Measurements from ENCODE around the gene TK2.

TK2 gene

GRCh38 chr16:66491716-66492064, 58.2 kb downstream of the TK2 start:
- Histone ChIP-seq H3K27me3 (ENCODE audit: insufficient read depth, low read length) (no peaks in the 10 kb centered on the region), H2AFZ (ENCODE audit: low read depth, low read length) (no peak overlapping the region), H3K36me3 (ENCODE audit: insufficient read depth, low read length) (no peaks in the 10 kb centered on the region), H3K4me1 (ENCODE audit: insufficient read depth, low read length) (peaks cover 9% of the 10 kb centered on the region), H3K4me3 (ENCODE audit: low read length) (no peak overlapping the region), H3K9me3 (ENCODE audit: low read length) (peaks cover 3% of the 10 kb centered on the region)

- Histone ChIP-seq H3K9me3 (ENCODE audit: low read length) (peaks cover 3% of the 10 kb centered on the region), H3K4me3 (ENCODE audit: low read length) (no peak overlapping the region), H3K4me1 (ENCODE audit: insufficient read depth, low read length) (peaks cover 16% of the 10 kb centered on the region), H2AFZ (ENCODE audit: low read depth, low read length) (no peak overlapping the region), H3K27me3 (ENCODE audit: insufficient read depth, low read length) (no peaks in the 10 kb centered on the region), H3K36me3 (ENCODE audit: insufficient read depth, low read length) (no peaks in the 10 kb centered on the region)
Observed at GRCh38 chr16:66490774-66491715, 58.9 kb downstream of the TK2 start.

- Histone ChIP-seq H3K27me3 (ENCODE audit: insufficient read depth, low read length) (no peaks in the 10 kb centered on the region), H3K4me3 (ENCODE audit: low read length) (no peak overlapping the region), H3K36me3 (ENCODE audit: insufficient read depth, low read length) (no peaks in the 10 kb centered on the region), H3K4me1 (ENCODE audit: insufficient read depth, low read length) (peaks cover 16% of the 10 kb centered on the region), H3K9me3 (ENCODE audit: low read length) (peaks cover 3% of the 10 kb centered on the region), H2AFZ (ENCODE audit: low read depth, low read length) (no peak overlapping the region)
Observed at GRCh38 chr16:66489818-66490217, 60.1 kb downstream of the TK2 start.

GRCh38 chr16:66489385-66489784, 60.5 kb downstream of the TK2 start:
- H3K27me3 ChIP-seq (ENCODE audit: insufficient read depth, low read length), result no peaks in the 10 kb centered on the region
- no peak overlapping the region for H3K4me3 ChIP-seq (ENCODE audit: low read length)
- no peaks in the 10 kb centered on the region for H3K36me3 ChIP-seq (ENCODE audit: insufficient read depth, low read length)
- H2AFZ ChIP-seq (ENCODE audit: low read depth, low read length), result no peak overlapping the region
- peaks cover 3% of the 10 kb centered on the region for H3K9me3 ChIP-seq (ENCODE audit: low read length)
- peaks cover 16% of the 10 kb centered on the region for H3K4me1 ChIP-seq (ENCODE audit: insufficient read depth, low read length)

- Histone ChIP-seq H3K36me3 (ENCODE audit: insufficient read depth, low read length) (no peaks in the 10 kb centered on the region), H3K4me1 (ENCODE audit: insufficient read depth, low read length) (peaks cover 16% of the 10 kb centered on the region), H2AFZ (ENCODE audit: low read depth, low read length) (no peak overlapping the region), H3K27me3 (ENCODE audit: insufficient read depth, low read length) (no peaks in the 10 kb centered on the region), H3K9me3 (ENCODE audit: low read length) (peaks cover 3% of the 10 kb centered on the region), H3K4me3 (ENCODE audit: low read length) (no peak overlapping the region)
Observed at GRCh38 chr16:66488505-66488904, 61.4 kb downstream of the TK2 start.

- Histone ChIP-seq H2AFZ (ENCODE audit: low read depth, low read length) (no peak overlapping the region), H3K4me1 (ENCODE audit: insufficient read depth, low read length) (peaks cover 16% of the 10 kb centered on the region), H3K4me3 (ENCODE audit: low read length) (no peak overlapping the region), H3K36me3 (ENCODE audit: insufficient read depth, low read length) (no peaks in the 10 kb centered on the region), H3K9me3 (ENCODE audit: low read length) (peaks cover 3% of the 10 kb centered on the region), H3K27me3 (ENCODE audit: insufficient read depth, low read length) (no peaks in the 10 kb centered on the region)
Observed at GRCh38 chr16:66487580-66488275, 62.2 kb downstream of the TK2 start.

GRCh38 chr16:66486773-66487579, 62.9 kb downstream of the TK2 start:
- no peak overlapping the region for H3K4me3 ChIP-seq (ENCODE audit: low read length)
- no peak overlapping the region for H2AFZ ChIP-seq (ENCODE audit: low read depth, low read length)
- peaks cover 16% of the 10 kb centered on the region for H3K4me1 ChIP-seq (ENCODE audit: insufficient read depth, low read length)
- H3K27me3 ChIP-seq (ENCODE audit: insufficient read depth, low read length), result no peaks in the 10 kb centered on the region
- H3K36me3 ChIP-seq (ENCODE audit: insufficient read depth, low read length), result no peaks in the 10 kb centered on the region
- H3K9me3 ChIP-seq (ENCODE audit: low read length), result peaks cover 3% of the 10 kb centered on the region

GRCh38 chr16:66486199-66486772, 63.6 kb downstream of the TK2 start:
- Histone ChIP-seq H3K4me1 (ENCODE audit: insufficient read depth, low read length) (peaks cover 16% of the 10 kb centered on the region), H3K27me3 (ENCODE audit: insufficient read depth, low read length) (no peaks in the 10 kb centered on the region), H3K4me3 (ENCODE audit: low read length) (no peak overlapping the region), H3K9me3 (ENCODE audit: low read length) (peaks cover 3% of the 10 kb centered on the region), H3K36me3 (ENCODE audit: insufficient read depth, low read length) (no peaks in the 10 kb centered on the region), H2AFZ (ENCODE audit: low read depth, low read length) (no peak overlapping the region)

- no peaks in the 10 kb centered on the region for H3K36me3 ChIP-seq (ENCODE audit: insufficient read depth, low read length)
- no peak overlapping the region for H3K4me3 ChIP-seq (ENCODE audit: low read length)
- H2AFZ ChIP-seq (ENCODE audit: low read depth, low read length), result no peak overlapping the region
- H3K9me3 ChIP-seq (ENCODE audit: low read length), result peaks cover 3% of the 10 kb centered on the region
- peaks cover 16% of the 10 kb centered on the region for H3K4me1 ChIP-seq (ENCODE audit: insufficient read depth, low read length)
- H3K27me3 ChIP-seq (ENCODE audit: insufficient read depth, low read length), result no peaks in the 10 kb centered on the region
Observed at GRCh38 chr16:66485376-66485775, 64.5 kb downstream of the TK2 start.

GRCh38 chr16:66484453-66485213, 65.3 kb downstream of the TK2 start:
- no peak overlapping the region for H3K4me3 ChIP-seq (ENCODE audit: low read length)
- H3K9me3 ChIP-seq (ENCODE audit: low read length), result peaks cover 3% of the 10 kb centered on the region
- H3K4me1 ChIP-seq (ENCODE audit: insufficient read depth, low read length), result peaks cover 16% of the 10 kb centered on the region
- no peak overlapping the region for H2AFZ ChIP-seq (ENCODE audit: low read depth, low read length)
- H3K27me3 ChIP-seq (ENCODE audit: insufficient read depth, low read length), result no peaks in the 10 kb centered on the region
- H3K36me3 ChIP-seq (ENCODE audit: insufficient read depth, low read length), result no peaks in the 10 kb centered on the region

- Histone ChIP-seq H3K27me3 (ENCODE audit: insufficient read depth, low read length) (no peaks in the 10 kb centered on the region), H3K36me3 (ENCODE audit: insufficient read depth, low read length) (no peaks in the 10 kb centered on the region), H3K4me1 (ENCODE audit: insufficient read depth, low read length) (peaks cover 16% of the 10 kb centered on the region)
Observed at GRCh38 chr16:66483689-66484452, 66.1 kb downstream of the TK2 start.

More at GRCh38 chr16:66483689-66484452, 66.1 kb downstream of the TK2 start:
- H3K4me3 ChIP-seq (ENCODE audit: low read length), result no peak overlapping the region
- no peaks in the 10 kb centered on the region for H3K9me3 ChIP-seq (ENCODE audit: low read length)
- no peak overlapping the region for H2AFZ ChIP-seq (ENCODE audit: low read depth, low read length)
